LNCAP (cell line): ENCODE data around the gene SON.

Experiments
- CTCF ChIP-seq: fragments of 450-650 bp; IDR thresholded peaks from 2 replicates; pipeline ENCODE4 v1.5.1; 2017; ENCODE audit warnings: mild to moderate bottlenecking

The SON gene

GRCh38 chr21:33554982-33555344, 12.1 kb downstream of the SON start:
- no peak for TF ChIP-seq CTCF

- no peak for TF ChIP-seq CTCF
Measured at GRCh38 chr21:33557447-33557846, 14.6 kb downstream of the SON start.

GRCh38 chr21:33558777-33559421, 16.1 kb downstream of the SON start:
- no peak for TF ChIP-seq CTCF

- TF ChIP-seq CTCF, result no peak
Measured at GRCh38 chr21:33559813-33560212, 17.0 kb downstream of the SON start.

- no peak for TF ChIP-seq CTCF
Measured at GRCh38 chr21:33560965-33561364, 18.1 kb downstream of the SON start.

GRCh38 chr21:33561373-33561772, 18.5 kb downstream of the SON start:
- no peak for TF ChIP-seq CTCF

GRCh38 chr21:33562389-33562788, 19.6 kb downstream of the SON start:
- TF ChIP-seq CTCF, result no peak

GRCh38 chr21:33566514-33566913, 23.7 kb downstream of the SON start:
- no peak for TF ChIP-seq CTCF
